T-helper 2 cell (primary cell): ENCODE measurements around the gene TLR9.

Source experiments
- DNase-seq, 5 experiments: peaks; one replicate each; pipeline versions ENCODE4 v3.0.0 to v3.0.0-alpha.2; 2012 to 2022

TLR9 gene

GRCh38 chr3:52246728-52247408 lies 21.4 kb upstream of the TLR9 start:
- DNase-seq: peak in 1 of 5 experiments; percentile 43

- DNase-seq: no peak
Observed at GRCh38 chr3:52246264-52246620, 20.8 kb upstream of the TLR9 start.

GRCh38 chr3:52245322-52246263 lies 20.1 kb upstream of the TLR9 start, which contains the start of gene PPM1M:
Gene PPM1M, plus strand, starts transcription at chr3:52245759. Its CDS starts 66 bp downstream, at chr3:52245825.
- peak; percentile 39 to 88 (median 65) for DNase-seq

GRCh38 chr3:52243791-52244628 lies 18.6 kb upstream of the TLR9 start:
- DNase-seq: peak in 1 of 5 experiments; percentile 43

- no peak for DNase-seq
Observed at GRCh38 chr3:52242039-52242438, 16.6 kb upstream of the TLR9 start.

GRCh38 chr3:52240886-52241370 lies 15.5 kb upstream of the TLR9 start:
- peak in 1 of 5 experiments; percentile 73 for DNase-seq

GRCh38 chr3:52240059-52240885 lies 14.8 kb upstream of the TLR9 start:
- DNase-seq: peak in 2 of 5 experiments; percentile 26 to 88

GRCh38 chr3:52238761-52239701 lies 13.6 kb upstream of the TLR9 start, which contains the start of gene TWF2:
Gene TWF2, minus strand, starts transcription at chr3:52239158. Its CDS starts 142 bp downstream, at chr3:52239016.
- peak; percentile 76 to 87 (median 82) for DNase-seq

GRCh38 chr3:52238193-52238760 lies 12.8 kb upstream of the TLR9 start:
- DNase-seq: no peak

GRCh38 chr3:52237657-52238172 lies 12.3 kb upstream of the TLR9 start:
- DNase-seq: no peak

GRCh38 chr3:52237006-52237656 lies 11.7 kb upstream of the TLR9 start:
- DNase-seq: no peak

GRCh38 chr3:52236424-52236886 lies 11.0 kb upstream of the TLR9 start:
- DNase-seq: no peak

- DNase-seq: no peak
Observed at GRCh38 chr3:52234516-52235447, 9.3 kb upstream of the TLR9 start.

GRCh38 chr3:52233968-52234367 lies 8.5 kb upstream of the TLR9 start:
- no peak for DNase-seq

GRCh38 chr3:52233108-52233591 lies 7.7 kb upstream of the TLR9 start:
- no peak for DNase-seq

- peak in 1 of 5 experiments; percentile 57 for DNase-seq
Observed at GRCh38 chr3:52232279-52233107, 7.0 kb upstream of the TLR9 start.
